Cerebellar nuclear complex (tissue), 1 donor: ENCODE data around the gene SLC16A2.
"Not testable (repeated sequence)": the region's sequence is repeated elsewhere in the genome, so short reads cannot be mapped to it uniquely, and the experiment has no call there.

Experiments
- DNase-seq, 2 experiments: peaks; one replicate each; lab custom pipeline; 2025; lab: John Stamatoyannopoulos, UW

SLC16A2 gene

GRCh38 chrX:74446876-74447275, 25.6 kb downstream of the SLC16A2 start:
- no peak for DNase-seq

- no peak for DNase-seq
These were observed 27.4 kb downstream of the SLC16A2 start for GRCh38 chrX:74448669-74449068.

GRCh38 chrX:74449322-74449936, 28.1 kb downstream of the SLC16A2 start:
- no peak for DNase-seq

- DNase-seq = no peak
These were observed 28.6 kb downstream of the SLC16A2 start for GRCh38 chrX:74449937-74450330.

GRCh38 chrX:74450803-74451449, 29.6 kb downstream of the SLC16A2 start:
- no peak for DNase-seq

- no peak for DNase-seq
These were observed 30.3 kb downstream of the SLC16A2 start for GRCh38 chrX:74451450-74452198.

- DNase-seq = no peak
These were observed 30.8 kb downstream of the SLC16A2 start for GRCh38 chrX:74452199-74452481.

GRCh38 chrX:74453178-74453577, 31.9 kb downstream of the SLC16A2 start:
- no peak for DNase-seq

GRCh38 chrX:74454233-74454632, 32.9 kb downstream of the SLC16A2 start:
- DNase-seq = not testable (repeated sequence)

- no peak for DNase-seq
These were observed 37.4 kb downstream of the SLC16A2 start for GRCh38 chrX:74458736-74459135.

- no peak for DNase-seq
These were observed 40.1 kb downstream of the SLC16A2 start for GRCh38 chrX:74461384-74461783.

- DNase-seq = no peak
These were observed 43.4 kb downstream of the SLC16A2 start for GRCh38 chrX:74464722-74465121.

GRCh38 chrX:74465424-74465823, 44.1 kb downstream of the SLC16A2 start:
- DNase-seq = no peak

- no peak for DNase-seq
These were observed 46.4 kb downstream of the SLC16A2 start for GRCh38 chrX:74467656-74468055.

GRCh38 chrX:74473116-74473515, 51.8 kb downstream of the SLC16A2 start:
- not testable (repeated sequence) for DNase-seq

- DNase-seq = no peak
These were observed 69.0 kb downstream of the SLC16A2 start for GRCh38 chrX:74490247-74490646.

GRCh38 chrX:74492720-74493201, 71.5 kb downstream of the SLC16A2 start:
- no peak for DNase-seq

GRCh38 chrX:74493806-74494205, 72.5 kb downstream of the SLC16A2 start:
- no peak for DNase-seq

- no peak for DNase-seq
These were observed 77.6 kb downstream of the SLC16A2 start for GRCh38 chrX:74498924-74499323.

- no peak for DNase-seq
These were observed 78.8 kb downstream of the SLC16A2 start for GRCh38 chrX:74500067-74500466.

GRCh38 chrX:74500555-74500954, 79.3 kb downstream of the SLC16A2 start:
- no peak for DNase-seq

GRCh38 chrX:74505437-74505836, 84.1 kb downstream of the SLC16A2 start:
- DNase-seq = no peak
